Spleen (tissue), 11 donors: Measurements from ENCODE around the gene ASPG. TPM values are rescaled to one million over a fixed set of nuclear protein-coding genes. Genes with fewer than 3 reads are reported as not detected.
"Not testable (repeated sequence)": the region's sequence is repeated elsewhere in the genome, so short reads cannot be mapped to it uniquely, and the experiment has no call there.

ENCODE experiments used
- DNase-seq: peaks from one replicate; pipeline ENCODE4 v3.0.0-alpha.2; 2020
- H3K27ac ChIP-seq, 8 donors: fragments of 200-600 bp; sonication (generic) in 7 of 8; 1 replicate in 4 of 8; 2 replicates in 4 of 8; pipeline versions ENCODE4 v1.5.0 to v1.8.0; 2016 to 2021; ENCODE audit warnings: inconsistent platforms in 4 of 8, mild to moderate bottlenecking in 4 of 8, moderate library complexity in 1 of 8
- H3K27me3 ChIP-seq, 7 donors: fragments of 200-600 bp; sonication (generic) in 6 of 7; replicated peaks in 1 of 7; 1 replicate in 4 of 7; 2 replicates in 3 of 7; pipeline versions ENCODE4 v1.5.0 to v1.8.0; 2016 to 2021; ENCODE audit warnings: inconsistent platforms in 3 of 7, mild to moderate bottlenecking in 1 of 7
- H3K36me3 ChIP-seq, 6 donors: fragments of 200-600 bp; sonication (generic) in 5 of 6; 1 replicate in 4 of 6; 2 replicates in 2 of 6; pipeline versions ENCODE4 v1.5.0 to v1.8.0; 2016 to 2021; ENCODE audit warnings: inconsistent platforms in 2 of 6
- H3K4me1 ChIP-seq, 6 donors: fragments of 200-600 bp; sonication (generic) in 5 of 6; 1 replicate in 3 of 6; 2 replicates in 3 of 6; pipeline versions ENCODE4 v1.5.0 to v1.8.0; 2016 to 2021; ENCODE audit warnings: inconsistent platforms in 3 of 6
- H3K4me3 ChIP-seq, 8 donors: fragments of 200-600 bp; sonication (generic) in 7 of 8; 1 replicate in 4 of 8; 2 replicates in 4 of 8; pipeline versions ENCODE4 v1.5.0 to v1.8.0; 2016 to 2021; ENCODE audit warnings: inconsistent platforms in 4 of 8, mild to moderate bottlenecking in 4 of 8, moderate library complexity in 2 of 8
- H3K9me3 ChIP-seq, 8 donors: fragments of 200-600 bp; sonication (generic) in 7 of 8; 1 replicate in 4 of 8; 2 replicates in 4 of 8; pipeline versions ENCODE4 v1.5.0 to v1.8.0; 2016 to 2021; ENCODE audit warnings: inconsistent platforms in 4 of 8
- CTCF ChIP-seq, 11 experiments: fragments of 200-600 bp in 7 of 11; fragments of 450-650 bp in 4 of 11; sonication (generic) in 4 of 11; IDR thresholded peaks in 8 of 11; conservative IDR thresholded peaks in 3 of 11; 1 replicate in 7 of 11; 2 replicates in 4 of 11; pipeline versions ENCODE4 v1.4.0 to v1.8.0; 2016 to 2021; ENCODE audit warnings: antibody characterized with exemption in 11 of 11, inconsistent platforms in 4 of 11, mild to moderate bottlenecking in 1 of 11
- POLR2A ChIP-seq, 3 donors: fragments of 450-650 bp; IDR thresholded peaks; one replicate each; pipeline ENCODE4 v1.5.1; 2017; ENCODE audit warnings: antibody characterized with exemption in 3 of 3, mild to moderate bottlenecking in 1 of 3
- POLR2AphosphoS5 ChIP-seq, 3 donors: sonication (generic); formaldehyde crosslinking; IDR thresholded peaks; one replicate each; pipeline ENCODE4 v1.5.1; 2017; ENCODE audit warnings: antibody characterized with exemption in 3 of 3
- WGBS, 5 donors: extraction: QIAGEN DNeasy Blood & Tissue Kit in 3 of 5; methylation state at CpG; one replicate each; pipeline versions ENCODE4 v1.1.5 to v1.1.7; 2013 to 2018; 5-methylcytosine and 5-hydroxymethylcytosine counted together
- intact Hi-C: fragments of 100-400 bp; cut with DNase I; formaldehyde crosslinking; loops from one replicate; pipeline ENCODE4 v1.15.0; 2023; ENCODE audit warnings: low total_unique reads
- polyA plus RNA-seq, 3 donors: library from polyadenylated mRNA; stranded (reverse); fragments of 200-250 nt; gene quantifications; one replicate each; pipeline ENCODE4 v1.2.1, GENCODE V29; 2013
- total RNA-seq, 7 donors: library from RNA; depleted of rRNA in 3 of 7; stranded (reverse); fragments of >200 nt in 3 of 7; fragmentation: NEBNext Ultra II Directional in 4 of 7; extraction: Animal tissue kit (Norgen Biotek cat#: 25700) in 4 of 7; gene quantifications; one replicate each; pipeline versions ENCODE4 v1.1.0 to v1.2.1, GENCODE V29; 2016 to 2021
- donor health status: healthy with polysubstance abuse.
- donor health status: DM: no; HTN: no; CAD: no; lungs with moderate emphysema.
- donor health status: DM: no; HTN: no; CAD: no.
- donor health status: Bipolar disorder and iron deficiency.
- donor health status: healthy.
- donor health status: DM: no; HTN: no; CAD: no.
- donor health status: DM: yes; HTN: yes; CAD: no.

ASPG gene
- total and polyA plus RNA-seq, 10 donors, result 0.05 to 0.67 (median 0.26) TPM; not detected in 3

GRCh38 chr14:104151026-104151381 lies 65.5 kb downstream of the ASPG start:
- DNase-seq, result no peak
- peaks cover 0 to 13% (median 0%) of the 10 kb centered on the region in 6 donors for H3K36me3 ChIP-seq
- intact Hi-C loops, result no loop called here
- no peak overlapping the region for H3K27ac ChIP-seq
- no peaks in the 10 kb centered on the region for H3K9me3 ChIP-seq
- peaks cover 0 to 65% (median 35%) of the 10 kb centered on the region in 6 donors for H3K4me1 ChIP-seq
- TF ChIP-seq CTCF (IDR thresholded peaks at IDR 0.05 in 8 of 11, conservative IDR thresholded peaks at IDR 0.05 in 3 of 11) (no peak), POLR2AphosphoS5 (IDR thresholded peaks at IDR 0.05) (no peak), POLR2A (IDR thresholded peaks at IDR 0.05) (no peak)
- 71 to 88% (median 82%) methylated on average over 5 of the region's 5 CpGs for WGBS, 5 donors
- peaks cover 0 to 31% (median 0%) of the 10 kb centered on the region in 7 donors for H3K27me3 ChIP-seq
- no peak overlapping the region for H3K4me3 ChIP-seq

DNA sequence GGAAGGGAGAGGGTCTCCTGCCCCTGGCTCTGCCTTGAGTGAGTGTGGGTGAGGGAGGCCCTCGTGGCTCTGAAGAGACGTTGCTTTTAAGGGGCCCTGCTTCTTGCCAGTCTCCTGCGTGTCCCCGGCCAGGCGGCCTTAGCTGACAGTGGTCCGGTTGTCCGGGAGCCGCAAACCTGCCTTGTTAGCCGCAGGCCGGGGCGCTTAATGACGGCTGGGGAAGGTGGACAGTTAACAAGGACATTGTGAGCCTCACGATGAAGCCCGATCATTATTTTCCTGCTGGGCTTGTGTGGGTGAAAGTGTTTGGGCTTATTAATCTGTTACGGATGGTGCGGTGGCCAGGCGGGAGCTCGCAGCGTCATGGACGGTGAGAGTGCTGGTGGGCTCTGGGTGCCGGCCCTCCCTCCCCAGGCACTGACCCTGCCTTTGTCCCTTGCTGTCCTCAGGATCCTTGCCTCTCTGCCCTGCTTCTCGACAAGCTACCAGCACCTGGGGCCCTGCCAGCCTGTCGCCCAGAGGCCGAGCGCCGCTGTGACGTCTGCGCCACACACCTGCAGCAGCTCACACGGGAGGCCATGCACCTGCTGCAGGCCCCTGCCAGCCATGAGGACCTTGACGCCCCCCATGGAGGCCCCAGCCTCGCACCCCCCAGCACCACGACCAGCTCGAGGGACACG lies 66.2 kb downstream of the ASPG start:
- 89 to 96% (median 94%) methylated on average over 23 to 34 of the region's 34 CpGs for WGBS, 5 donors
- no peak for DNase-seq

DNA sequence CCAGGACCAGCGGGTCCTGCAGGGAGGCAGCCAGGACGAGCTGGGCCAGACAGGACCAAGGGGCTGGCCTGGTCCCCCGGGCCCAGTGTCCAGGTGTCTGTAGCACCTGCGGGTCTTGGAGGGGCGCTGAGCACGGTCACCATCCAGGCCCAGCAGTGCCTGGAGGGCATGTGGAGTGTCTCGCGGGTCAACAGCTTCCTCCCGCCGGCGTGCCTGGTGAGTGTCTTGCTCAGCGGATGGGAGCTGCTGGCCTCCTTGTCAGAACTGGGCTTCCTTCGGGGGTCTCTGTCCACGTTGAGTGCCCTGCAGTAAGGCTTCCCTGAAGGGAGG lies 66.7 kb downstream of the ASPG start:
- H3K27ac ChIP-seq, result no peak overlapping the region
- H3K4me3 ChIP-seq, result no peak overlapping the region
- no peaks in the 10 kb centered on the region for H3K9me3 ChIP-seq
- intact Hi-C loops, result no loop called here
- no peak for TF ChIP-seq POLR2AphosphoS5 (IDR thresholded peaks at IDR 0.05)
- no peak for TF ChIP-seq CTCF (IDR thresholded peaks at IDR 0.05 in 8 of 11, conservative IDR thresholded peaks at IDR 0.05 in 3 of 11)
- no peak for TF ChIP-seq POLR2A (IDR thresholded peaks at IDR 0.05)
- 79 to 100% (median 92%) methylated on average over 2 to 14 of the region's 14 CpGs for WGBS, 5 donors
- H3K27me3 ChIP-seq, result peaks cover 0 to 29% (median 0%) of the 10 kb centered on the region in 7 donors
- H3K4me1 ChIP-seq, result peaks cover 0 to 56% (median 30%) of the 10 kb centered on the region in 6 donors
- no peak for DNase-seq
- H3K36me3 ChIP-seq, result peaks cover 0 to 13% (median 0%) of the 10 kb centered on the region in 6 donors

More for the DNA sequence above, 66.2 kb downstream of the ASPG start:
- Histone ChIP-seq H3K4me3 (no peak overlapping the region), H3K27me3 (peaks cover 0 to 31% (median 0%) of the 10 kb centered on the region in 7 donors), H3K36me3 (peaks cover 0 to 13% (median 0%) of the 10 kb centered on the region in 6 donors), H3K4me1 (peaks cover 0 to 61% (median 32%) of the 10 kb centered on the region in 6 donors), H3K9me3 (no peaks in the 10 kb centered on the region), H3K27ac (no peak overlapping the region)
- intact Hi-C loops, result no loop called here
- TF ChIP-seq CTCF (IDR thresholded peaks at IDR 0.05 in 8 of 11, conservative IDR thresholded peaks at IDR 0.05 in 3 of 11) (no peak), POLR2AphosphoS5 (IDR thresholded peaks at IDR 0.05) (no peak), POLR2A (IDR thresholded peaks at IDR 0.05) (no peak)

- intact Hi-C loops, result no loop called here
- 79 to 94% (median 87%) methylated on average over 11 to 21 of the region's 21 CpGs for WGBS, 5 donors
- Histone ChIP-seq H3K9me3 (no peaks in the 10 kb centered on the region), H3K4me1 (peaks cover 0 to 50% (median 24%) of the 10 kb centered on the region in 6 donors), H3K27me3 (peaks cover 0 to 26% (median 0%) of the 10 kb centered on the region in 7 donors), H3K36me3 (peaks cover 0 to 13% (median 0%) of the 10 kb centered on the region in 6 donors), H3K27ac (no peak overlapping the region), H3K4me3 (no peak overlapping the region)
- TF ChIP-seq POLR2A (IDR thresholded peaks at IDR 0.05) (no peak), POLR2AphosphoS5 (IDR thresholded peaks at IDR 0.05) (no peak), CTCF (IDR thresholded peaks at IDR 0.05 in 8 of 11, conservative IDR thresholded peaks at IDR 0.05 in 3 of 11) (no peak)
- no peak for DNase-seq
Observed at GRCh38 chr14:104152686-104153393, 67.3 kb downstream of the ASPG start.

- H3K27ac ChIP-seq, DNase-seq, H3K9me3 ChIP-seq, intact Hi-C loops, H3K4me3 ChIP-seq: not testable (repeated sequence)
- Histone ChIP-seq H3K36me3 (peaks cover 0 to 13% (median 0%) of the 10 kb centered on the region in 6 donors), H3K27me3 (peaks cover 0 to 26% (median 0%) of the 10 kb centered on the region in 7 donors), H3K4me1 (peaks cover 0 to 45% (median 22%) of the 10 kb centered on the region in 6 donors)
- 30 to 63% (median 55%) methylated on average over 5 to 7 of the region's 7 CpGs; no CpG with 5 or more reads in 1 of the 5 donors for WGBS, 5 donors
Observed at GRCh38 chr14:104153394-104153755, 67.9 kb downstream of the ASPG start.
